Right lobe of liver (tissue), 6 donors: Measurements from ENCODE around the gene LRRC72. TPM values are rescaled to one million over a fixed set of nuclear protein-coding genes. Genes with fewer than 3 reads are reported as not detected.

Source experiments
- ATAC-seq, 4 donors: fragments of 200-7000 bp; cut with Tn5 transposase; one replicate each; pipeline ENCODE4 v1.9.1; 2020; ENCODE audit warnings: mild to moderate bottlenecking in 4 of 4, moderate library complexity in 4 of 4
- DNase-seq, 3 donors: peaks; one replicate each; pipeline ENCODE4 v3.0.0-alpha.2; 2020
- H3K27ac ChIP-seq, 3 donors: fragments of 200-600 bp; one replicate each; pipeline ENCODE4 v1.8.0; 2022
- H3K27me3 ChIP-seq, 2 donors: fragments of 200-600 bp; one replicate each; pipeline ENCODE4 v1.8.0; 2022
- H3K36me3 ChIP-seq, 4 donors: fragments of 200-600 bp; sonication (generic) in 1 of 4; one replicate each; pipeline versions ENCODE4 v1.5.1 to v1.8.0; 2017 to 2022; ENCODE audit warnings: control low read depth in 1 of 4
- H3K4me1 ChIP-seq, 4 donors: fragments of 200-600 bp; sonication (generic) in 1 of 4; one replicate each; pipeline versions ENCODE4 v1.5.1 to v1.8.0; 2017 to 2022; ENCODE audit warnings: control low read depth in 1 of 4
- H3K4me3 ChIP-seq, 3 donors: fragments of 200-600 bp; one replicate each; pipeline ENCODE4 v1.8.0; 2022
- H3K9me3 ChIP-seq, 4 donors: fragments of 200-600 bp; sonication (generic) in 1 of 4; one replicate each; pipeline versions ENCODE4 v1.5.1 to v1.8.0; 2017 to 2022; ENCODE audit warnings: control low read depth in 1 of 4
- POLR2A ChIP-seq: fragments of 450-650 bp; IDR thresholded peaks from one replicate; pipeline ENCODE4 v1.6.1; 2017; ENCODE audit warnings: antibody characterized with exemption, mild to moderate bottlenecking
- WGBS: methylation state at CpG from one replicate; pipeline ENCODE4 v1.1.6; 2018; ENCODE audit warnings: low coverage, low lambda C conversion rate; ENCODE audit not compliant: insufficient coverage; ENCODE audit errors: missing lambda C conversion rate; 5-methylcytosine and 5-hydroxymethylcytosine counted together
- intact Hi-C, 2 donors: fragments of 100-400 bp; cut with DNase I; formaldehyde crosslinking; loops; one replicate each; pipeline versions ENCODE4 v1.11.2 to v1.14.1; 2022
- total RNA-seq, 6 experiments: library from RNA; depleted of rRNA in 2 of 6; stranded (reverse); fragments of >200 nt in 2 of 6; fragmentation: NEBNext Ultra II Directional in 3 of 6; extraction: Animal tissue kit (Norgen Biotek cat#: 25700) in 3 of 6; gene quantifications; one replicate each; pipeline versions ENCODE4 v1.1.0 to v1.2.4, GENCODE V29; 2016 to 2023
- TF ChIP-seq, protein P1 (sequence below), 4 donors: fragments of 200-600 bp in 3 of 4; fragments of 450-650 bp in 1 of 4; IDR thresholded peaks; one replicate each; pipeline versions ENCODE4 v1.5.1 to v1.8.0; 2016 to 2022; ENCODE audit warnings: antibody characterized with exemption in 4 of 4, mild to moderate bottlenecking in 2 of 4
- donor health status: DM: no; HTN: yes; CAD: no.
- donor health status: DM: no; HTN: no; CAD: no.
- donor health status: DM: no; HTN: no; CAD: no.
- donor health status: DM: no; HTN: yes; CAD: no.
- donor health status: DM: no; HTN: yes; CAD: no.

LRRC72 gene
- total RNA-seq, 6 experiments from 2014 or later, result not detected

DNA sequence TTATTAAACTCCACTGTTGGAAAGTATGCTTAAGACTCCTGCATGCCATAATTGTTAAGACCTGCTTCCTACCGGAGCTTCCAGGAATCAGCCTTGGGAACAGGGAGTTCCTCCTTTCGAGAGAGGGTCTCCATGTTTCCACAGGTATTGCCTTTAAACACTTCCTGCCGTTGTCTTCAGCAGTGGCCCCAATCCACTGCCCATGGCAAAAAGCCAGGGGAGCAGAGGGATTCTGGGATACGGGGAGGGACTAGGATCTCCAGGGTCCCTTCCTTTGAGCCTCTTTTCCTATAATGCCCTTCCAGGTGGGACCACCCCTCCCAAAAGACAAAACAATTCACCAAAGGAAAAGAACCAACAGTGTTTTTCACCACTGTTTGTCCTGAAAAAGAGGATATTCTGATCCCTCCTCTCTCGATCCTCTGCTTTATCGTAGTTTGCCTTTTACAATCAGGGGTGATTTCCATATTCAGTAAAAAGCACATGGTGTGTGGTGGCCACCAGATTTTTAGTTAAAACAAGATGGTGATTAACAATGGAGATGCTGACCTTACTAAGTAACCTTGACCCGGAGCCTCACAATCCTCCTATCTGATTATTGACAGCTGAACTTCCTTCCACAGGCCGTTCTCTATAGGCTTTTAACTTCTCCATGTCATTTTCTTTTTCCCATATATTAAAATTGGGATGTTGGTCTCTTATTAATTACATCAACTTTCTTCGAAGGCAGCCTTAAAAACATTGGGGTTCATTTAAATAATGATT lies 36.0 kb downstream of the LRRC72 start:
- WGBS, result 73% methylated on average over 9 of the region's 9 CpGs
- no peak for ATAC-seq
- Histone ChIP-seq H3K9me3 (no peaks in the 10 kb centered on the region), H3K36me3 (no peaks in the 10 kb centered on the region), H3K4me1 (no peaks in the 10 kb centered on the region), H3K27me3 (no peaks in the 10 kb centered on the region), H3K27ac (no peak overlapping the region), H3K4me3 (no peak overlapping the region)
- TF ChIP-seq, protein P1, sequence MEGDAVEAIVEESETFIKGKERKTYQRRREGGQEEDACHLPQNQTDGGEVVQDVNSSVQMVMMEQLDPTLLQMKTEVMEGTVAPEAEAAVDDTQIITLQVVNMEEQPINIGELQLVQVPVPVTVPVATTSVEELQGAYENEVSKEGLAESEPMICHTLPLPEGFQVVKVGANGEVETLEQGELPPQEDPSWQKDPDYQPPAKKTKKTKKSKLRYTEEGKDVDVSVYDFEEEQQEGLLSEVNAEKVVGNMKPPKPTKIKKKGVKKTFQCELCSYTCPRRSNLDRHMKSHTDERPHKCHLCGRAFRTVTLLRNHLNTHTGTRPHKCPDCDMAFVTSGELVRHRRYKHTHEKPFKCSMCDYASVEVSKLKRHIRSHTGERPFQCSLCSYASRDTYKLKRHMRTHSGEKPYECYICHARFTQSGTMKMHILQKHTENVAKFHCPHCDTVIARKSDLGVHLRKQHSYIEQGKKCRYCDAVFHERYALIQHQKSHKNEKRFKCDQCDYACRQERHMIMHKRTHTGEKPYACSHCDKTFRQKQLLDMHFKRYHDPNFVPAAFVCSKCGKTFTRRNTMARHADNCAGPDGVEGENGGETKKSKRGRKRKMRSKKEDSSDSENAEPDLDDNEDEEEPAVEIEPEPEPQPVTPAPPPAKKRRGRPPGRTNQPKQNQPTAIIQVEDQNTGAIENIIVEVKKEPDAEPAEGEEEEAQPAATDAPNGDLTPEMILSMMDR (IDR thresholded peaks at IDR 0.05), result no peak
- no peak for TF ChIP-seq POLR2A
- intact Hi-C loops, result no loop called here
- DNase-seq, result no peak

DNA sequence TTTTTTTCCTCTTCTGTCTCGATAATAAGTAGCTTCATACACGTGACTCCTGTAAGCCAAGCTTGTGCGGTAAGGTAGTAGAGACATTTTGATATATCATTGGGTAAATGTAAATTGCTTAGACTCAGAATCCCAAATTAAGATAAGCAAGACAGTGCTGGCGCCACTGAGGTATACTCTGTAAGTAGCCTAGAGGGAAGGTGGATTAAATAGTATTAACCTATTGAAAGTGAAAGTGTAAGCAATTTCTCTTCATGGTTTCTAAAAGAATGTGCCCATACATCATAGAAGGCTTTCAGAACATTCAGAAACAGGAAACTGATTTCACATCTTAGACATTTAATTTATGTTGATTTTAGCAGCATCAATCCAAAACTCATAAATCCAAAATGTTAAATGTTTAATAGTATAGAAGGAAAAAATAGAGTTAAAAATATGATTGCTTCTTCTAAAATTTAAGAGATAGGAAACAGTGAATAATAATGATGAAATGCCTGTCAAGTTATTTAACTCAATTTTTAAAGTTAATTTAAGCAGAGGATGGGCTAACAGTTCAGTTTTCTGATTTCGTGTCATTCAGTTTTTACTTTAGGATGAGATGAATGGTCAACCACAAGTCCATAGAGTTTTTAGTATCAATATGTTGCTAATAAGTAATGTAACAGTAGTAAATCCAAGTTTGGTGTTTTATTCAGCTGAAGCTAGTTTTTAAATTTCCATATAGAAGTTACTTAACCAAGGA lies 36.8 kb downstream of the LRRC72 start:
- no peak overlapping the region for H3K27ac ChIP-seq
- H3K9me3 ChIP-seq, result no peaks in the 10 kb centered on the region
- intact Hi-C loops, result no loop called here
- WGBS, result 55% methylated on average over 5 of the region's 5 CpGs
- DNase-seq (no peak), ATAC-seq (peak in 1 of 4 donors; percentile 26)
- no peaks in the 10 kb centered on the region for H3K36me3 ChIP-seq
- TF ChIP-seq, protein P1 (IDR thresholded peaks at IDR 0.05), result no peak
- no peak for TF ChIP-seq POLR2A
- H3K27me3 ChIP-seq, result no peaks in the 10 kb centered on the region
- H3K4me3 ChIP-seq, result no peak overlapping the region
- H3K4me1 ChIP-seq, result no peaks in the 10 kb centered on the region

DNA sequence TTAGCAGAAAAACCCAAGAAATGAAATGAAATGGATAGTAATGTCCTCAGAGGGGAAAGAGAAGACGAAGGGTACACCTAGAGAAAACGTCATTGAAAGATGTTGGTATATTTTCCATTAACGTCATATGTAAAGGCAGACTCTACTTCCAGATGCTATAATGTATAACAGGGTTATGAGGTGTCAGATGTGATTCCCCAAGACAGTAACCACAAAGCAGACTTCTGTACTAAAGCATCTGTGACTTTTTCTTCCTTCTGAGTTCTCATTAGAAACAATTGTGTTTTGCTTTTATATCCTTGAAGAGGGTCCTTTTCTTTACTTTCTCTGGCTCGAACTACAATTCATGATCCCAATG lies 37.4 kb downstream of the LRRC72 start:
- Histone ChIP-seq H3K36me3 (no peaks in the 10 kb centered on the region), H3K4me3 (no peak overlapping the region), H3K27me3 (no peaks in the 10 kb centered on the region), H3K27ac (no peak overlapping the region), H3K4me1 (no peaks in the 10 kb centered on the region), H3K9me3 (no peaks in the 10 kb centered on the region)
- 83% methylated on average over 4 of the region's 4 CpGs for WGBS
- TF ChIP-seq, protein P1 (IDR thresholded peaks at IDR 0.05), result no peak
- no peak for TF ChIP-seq POLR2A
- DNase-seq (no peak), ATAC-seq (no peak)
- intact Hi-C loops, result no loop called here

GRCh38 chr7:16564909-16565426 lies 38.3 kb downstream of the LRRC72 start:
- H3K36me3 ChIP-seq, result no peaks in the 10 kb centered on the region
- H3K4me3 ChIP-seq, result no peak overlapping the region
- no peaks in the 10 kb centered on the region for H3K9me3 ChIP-seq
- no peaks in the 10 kb centered on the region for H3K27me3 ChIP-seq
- TF ChIP-seq POLR2A, result no peak
- TF ChIP-seq, protein P1 (IDR thresholded peaks at IDR 0.05), result peak; percentile 69 to 75 (median 72)
- WGBS, result 23% methylated on average over 13 of the region's 13 CpGs
- H3K27ac ChIP-seq, result no peak overlapping the region
- no peaks in the 10 kb centered on the region for H3K4me1 ChIP-seq
- intact Hi-C loops, result no loop called here
- DNase-seq (no peak), ATAC-seq (peak; percentile 82 to 91 (median 86))
